ENCODE results near the gene ANTKMT.
"Not testable (repeated sequence)": the region's sequence is repeated elsewhere in the genome, so short reads cannot be mapped to it uniquely, and the experiment has no call there.

Gene ANTKMT

GRCh38 chr16:728890-729744 lies 8.2 kb downstream of the ANTKMT start:
- no peak for DNase-seq

- DNase-seq = no peak
Observed at GRCh38 chr16:729768-730665, 9.1 kb downstream of the ANTKMT start.

DNA sequence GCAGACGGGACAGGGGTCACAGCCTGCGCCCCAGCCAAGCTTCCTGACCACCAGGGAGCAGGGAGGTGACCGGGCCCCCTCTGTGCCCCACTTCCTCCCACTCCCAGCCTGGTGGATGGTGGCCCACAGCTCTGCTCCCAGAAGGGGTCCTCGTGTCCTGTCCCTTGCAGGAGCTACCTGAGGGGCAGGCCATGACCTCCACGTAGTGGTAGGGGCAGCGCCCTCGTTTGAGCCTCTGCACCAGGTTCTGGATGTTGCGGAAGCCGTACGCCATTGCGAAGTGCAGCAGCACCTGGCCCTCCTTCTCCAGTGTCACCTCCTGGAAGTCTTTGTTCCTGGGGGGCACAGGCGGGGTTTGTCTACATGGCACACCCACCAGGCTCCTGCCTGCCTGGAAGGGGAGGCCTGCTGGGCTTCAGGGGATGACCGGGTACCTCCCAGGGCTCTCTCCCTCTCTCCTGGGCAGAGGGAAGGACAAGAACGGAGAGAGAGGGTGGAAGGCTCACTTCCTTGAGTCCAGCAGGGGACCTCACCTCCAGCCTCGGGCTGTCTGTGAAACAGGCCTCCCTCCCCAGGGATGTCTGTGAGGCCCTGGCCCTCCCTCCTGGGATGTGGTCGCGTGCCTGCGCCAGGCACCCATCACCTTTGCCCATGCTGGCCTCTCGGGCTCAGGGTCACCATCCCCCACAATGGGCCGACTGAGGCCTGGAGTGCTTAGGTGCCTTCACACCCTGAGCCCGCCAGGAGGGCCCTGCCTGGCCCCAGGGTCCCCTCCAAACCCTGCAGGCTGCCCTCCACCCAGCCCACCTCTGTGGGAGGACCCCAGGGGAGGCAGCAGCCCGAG lies 9.9 kb downstream of the ANTKMT start:
- DNase-seq = no peak

- no peak for DNase-seq
Observed at GRCh38 chr16:732332-732731, 11.4 kb downstream of the ANTKMT start.

DNA sequence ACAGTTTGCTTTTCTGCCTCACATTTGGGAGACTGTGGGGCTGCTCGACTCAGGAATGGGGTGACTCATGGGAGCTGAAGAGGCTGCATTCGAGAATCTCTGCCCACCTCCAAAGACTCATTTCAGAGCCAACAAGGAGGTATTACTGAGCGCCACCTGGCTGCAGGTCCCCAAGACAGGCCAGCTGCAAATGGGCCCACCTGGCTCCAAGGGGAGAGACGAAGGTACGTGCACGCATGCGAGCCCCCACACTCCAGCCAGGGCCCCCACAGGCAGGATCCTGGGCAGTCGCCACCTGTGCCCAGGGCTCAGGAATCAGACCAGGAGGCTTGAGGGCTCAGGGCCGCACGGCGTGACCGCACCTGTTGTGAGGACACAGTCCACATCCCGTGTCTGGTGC lies 12.0 kb downstream of the ANTKMT start:
- DNase-seq = no peak

GRCh38 chr16:733382-734207 lies 12.6 kb downstream of the ANTKMT start:
- DNase-seq = no peak

GRCh38 chr16:734208-734980 lies 13.4 kb downstream of the ANTKMT start:
- no peak for DNase-seq

- no peak for DNase-seq
Observed at GRCh38 chr16:734981-735881, 14.3 kb downstream of the ANTKMT start.

- DNase-seq = no peak
Observed at GRCh38 chr16:735982-736453, 15.1 kb downstream of the ANTKMT start.

DNA sequence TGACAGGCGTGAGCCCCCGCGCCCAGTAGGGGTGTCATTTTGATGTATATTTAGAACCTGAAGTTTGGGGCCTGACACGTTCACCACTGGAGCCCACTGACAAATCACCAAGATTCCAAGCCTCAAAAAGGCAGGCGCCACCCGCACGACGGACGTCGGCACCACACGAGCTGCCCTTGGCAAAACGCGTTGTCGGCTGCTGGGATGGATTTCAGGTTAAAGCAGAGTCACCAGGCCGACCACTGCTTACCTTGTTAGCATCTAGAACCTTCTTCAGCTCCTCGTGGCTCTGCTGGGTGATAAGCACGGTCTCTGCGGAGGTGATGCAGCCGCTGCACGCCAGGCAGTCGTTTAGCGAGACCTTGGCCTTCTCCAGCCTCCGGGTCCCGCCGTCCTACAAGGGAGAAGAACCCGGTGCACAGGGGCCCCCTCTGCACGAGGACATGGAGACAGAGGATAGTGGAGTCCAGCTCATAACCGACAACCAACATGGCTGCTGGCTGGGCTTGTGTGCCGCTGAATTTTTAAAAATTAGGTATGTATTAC lies 16.1 kb downstream of the ANTKMT start:
- DNase-seq = no peak

DNA sequence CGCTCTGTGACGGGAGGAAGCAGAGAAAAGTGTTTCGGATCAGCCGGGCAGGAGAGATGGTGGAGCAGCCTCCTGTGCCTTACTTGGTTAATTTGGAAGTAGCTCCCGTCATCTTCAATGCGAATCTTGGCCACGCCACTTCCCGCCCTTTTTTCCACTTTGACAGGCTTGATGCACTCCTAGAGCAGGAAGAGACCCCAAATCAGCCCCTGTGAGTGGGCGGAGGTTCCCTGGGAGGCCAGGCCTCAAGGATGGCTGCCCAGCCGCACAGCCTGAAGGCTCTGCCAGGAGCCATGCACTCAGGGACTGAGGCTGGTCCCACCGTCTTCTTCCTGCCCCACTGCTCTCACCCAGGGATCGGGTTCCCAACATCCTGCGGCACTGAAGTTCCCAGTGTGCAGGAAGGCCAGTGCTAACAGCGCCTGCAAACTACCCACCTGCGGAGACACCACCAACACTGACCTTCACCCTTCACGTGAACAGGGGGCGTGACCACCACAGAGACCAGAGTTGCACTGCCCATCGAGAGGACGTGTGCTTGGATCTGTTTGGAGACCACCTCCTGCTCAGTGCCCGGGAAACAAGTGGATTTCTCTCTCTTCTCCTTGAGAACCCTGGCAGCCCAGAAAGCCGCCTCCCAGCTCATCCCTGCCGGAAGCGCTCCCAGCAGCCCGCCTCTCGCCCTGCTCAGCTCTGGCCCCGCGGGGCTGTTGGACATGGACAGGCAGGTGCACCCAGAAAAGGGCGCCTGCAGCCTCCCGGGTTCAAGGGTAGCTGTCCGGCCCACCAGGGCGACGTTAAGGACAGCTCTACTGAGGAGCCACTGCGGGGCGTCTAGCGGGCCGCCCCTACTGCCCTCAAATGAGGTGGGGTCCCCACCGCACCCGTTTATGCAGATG lies 18.9 kb downstream of the ANTKMT start:
- DNase-seq = no peak

GRCh38 chr16:740459-740763 lies 19.5 kb downstream of the ANTKMT start:
- DNase-seq = no peak

- peak; percentile 89 to 92 for DNase-seq
Observed at GRCh38 chr16:740764-741505, 20.0 kb downstream of the ANTKMT start, which contains the start of gene CIAO3. Gene CIAO3 (minus strand): TSS chr16:740997. CDS start chr16:740985, 12 bp downstream.

GRCh38 chr16:741986-742629 lies 21.2 kb downstream of the ANTKMT start:
- no peak for DNase-seq

GRCh38 chr16:742894-743293 lies 21.9 kb downstream of the ANTKMT start:
- DNase-seq = not testable (repeated sequence)

- DNase-seq = no peak
Observed at GRCh38 chr16:743794-744500, 23.0 kb downstream of the ANTKMT start.

- no peak for DNase-seq
Observed at GRCh38 chr16:745739-746138, 24.8 kb downstream of the ANTKMT start.
